GM13976 (cell line): ENCODE results near the gene MARCHF3.

ENCODE experiments used
- DNase-seq: peaks from one replicate; pipeline ENCODE4 v3.0.0; 2012; ENCODE audit warnings: low spot score
- CTCF ChIP-seq: IDR thresholded peaks from 2 replicates; pipeline ENCODE4 v1.5.1; 2012; ENCODE audit warnings: borderline replicate concordance, mild to moderate bottlenecking; ENCODE audit not compliant: insufficient read depth; ENCODE audit errors: extremely low read depth, missing control alignments, control extremely low read depth
- in situ Hi-C: fragments of 300-500 bp; cut with MboI; formaldehyde crosslinking; loops from one replicate; pipeline ENCODE4 v1.12.0; 2022; ENCODE audit warnings: low sequenced_read_pairs, mixed read lengths, inconsistent platforms; ENCODE audit not compliant: unreplicated experiment

The MARCHF3 gene

GRCh38 chr5:126963822-126964375 is 66.5 kb downstream of the MARCHF3 start:
- TF ChIP-seq CTCF: no peak
- in situ Hi-C loops: no loop called here
- DNase-seq: no peak

GRCh38 chr5:126961702-126962101 is 68.7 kb downstream of the MARCHF3 start:
- DNase-seq: no peak
- TF ChIP-seq CTCF: no peak
- in situ Hi-C loops: no loop called here

GRCh38 chr5:126961128-126961527 is 69.2 kb downstream of the MARCHF3 start:
- no peak for DNase-seq

GRCh38 chr5:126959188-126959587 is 71.2 kb downstream of the MARCHF3 start:
- no peak for DNase-seq
- in situ Hi-C loops: no loop called here
- no peak for TF ChIP-seq CTCF

More at GRCh38 chr5:126961128-126961527, 69.2 kb downstream of the MARCHF3 start:
- in situ Hi-C loops: no loop called here
- no peak for TF ChIP-seq CTCF

- in situ Hi-C loops: no loop called here
- no peak for TF ChIP-seq CTCF
- no peak for DNase-seq
Observed at GRCh38 chr5:126956991-126957390, 73.4 kb downstream of the MARCHF3 start.

GRCh38 chr5:126954981-126955380 is 75.4 kb downstream of the MARCHF3 start:
- in situ Hi-C loops: no loop called here
- no peak for DNase-seq
- TF ChIP-seq CTCF: no peak
